HepG2 (cell line): ENCODE results near the gene EFNA4. TPM values are rescaled to one million over a fixed set of nuclear protein-coding genes. Genes with fewer than 3 reads are reported as not detected.

Experiments
- CBFB ChIP-seq: sonication (generic); formaldehyde crosslinking; IDR thresholded peaks from 2 replicates; pipeline ENCODE4 v1.4.0; 2020; ENCODE audit warnings: missing genetic modification reagents
- E2F2 ChIP-seq: sonication (generic); formaldehyde crosslinking; IDR thresholded peaks from 2 replicates; pipeline ENCODE4 v1.4.0; 2020; ENCODE audit warnings: missing genetic modification reagents, borderline replicate concordance
- EHMT2 ChIP-seq: fragments of 200-600 bp; sonication (generic); IDR thresholded peaks from 2 replicates; pipeline ENCODE4 v1.7.0; 2017; ENCODE audit warnings: antibody characterized with exemption, low read depth, low read length, borderline replicate concordance
- ETV5 ChIP-seq: IDR thresholded peaks from 2 replicates; pipeline ENCODE4 v1.6.1; 2018; ENCODE audit warnings: missing biosample characterization, missing genetic modification reagents, inconsistent platforms, borderline replicate concordance
- GATAD2A ChIP-seq: IDR thresholded peaks from 2 replicates; pipeline ENCODE4 v1.6.1; 2016
- IRF2 ChIP-seq: IDR thresholded peaks from 2 replicates; pipeline ENCODE4 v1.6.1; 2018; ENCODE audit warnings: missing genetic modification reagents, missing compliant biosample characterization
- KDM3A ChIP-seq: IDR thresholded peaks from 2 replicates; pipeline ENCODE4 v1.6.1; 2018; ENCODE audit warnings: low read depth, missing compliant biosample characterization
- MLX ChIP-seq: IDR thresholded peaks from 2 replicates; pipeline ENCODE4 v1.6.1; 2016
- MTF1 ChIP-seq: sonication (generic); formaldehyde crosslinking; IDR thresholded peaks from 2 replicates; pipeline ENCODE4 v1.5.0; 2020; ENCODE audit warnings: missing genetic modification reagents
- NFAT5 ChIP-seq: sonication (generic); formaldehyde crosslinking; IDR thresholded peaks from 2 replicates; pipeline ENCODE4 v1.4.0; 2020; ENCODE audit warnings: missing genetic modification reagents
- SALL1 ChIP-seq: sonication (generic); formaldehyde crosslinking; IDR thresholded peaks from 2 replicates; pipeline ENCODE4 v1.8.0; 2022; ENCODE audit warnings: mild to moderate bottlenecking, missing genetic modification reagents
- THAP11 ChIP-seq: IDR thresholded peaks from 2 replicates; pipeline ENCODE4 v1.6.1; 2016; ENCODE audit warnings: missing biosample characterization, missing genetic modification reagents
- ZNF574 ChIP-seq: sonication (generic); formaldehyde crosslinking; IDR thresholded peaks from 2 replicates; pipeline ENCODE4 v1.4.0; 2020; ENCODE audit warnings: missing genetic modification reagents
- ZNF580 ChIP-seq: IDR thresholded peaks from 2 replicates; pipeline ENCODE4 v1.6.1; 2016; ENCODE audit warnings: low read depth, borderline replicate concordance
- ZNF883 ChIP-seq: sonication (generic); formaldehyde crosslinking; IDR thresholded peaks from 2 replicates; pipeline ENCODE4 v1.5.1; 2020; ENCODE audit warnings: mild to moderate bottlenecking, missing genetic modification reagents; ENCODE audit errors: not compliant biosample characterization
- polyA plus RNA-seq, 8 experiments: library from polyadenylated mRNA; depleted of rRNA in 3 of 8; stranded (reverse) in 7 of 8; unstranded in 1 of 8; fragments of >200 nt; fragmentation: Illumina TruSeq in 4 of 8; extraction: Trizol in 4 of 8; gene quantifications; 2 replicates each; pipeline versions ENCODE4 v1.2.1 to v1.2.3, GENCODE V29; 2011 to 2016; ENCODE audit warnings: low read depth in 4 of 8, missing spikeins in 1 of 8, mixed read lengths in 1 of 8; ENCODE audit not compliant: insufficient read depth in 1 of 8
- total RNA-seq, 5 experiments: library from RNA; depleted of rRNA; stranded (reverse); fragments of >200 nt; fragmentation: Illumina TruSeq; extraction: Trizol; gene quantifications; 2 replicates each; pipeline ENCODE4 v1.2.3, GENCODE V29; 2016; ENCODE audit warnings: low read depth in 1 of 5

The EFNA4 gene
- total and polyA plus RNA-seq, 2 of the 13 experiments (the other 11 are each of a cell fraction or from before 2014, with no cell fraction given): 12.0 to 17.2 TPM

GRCh38 chr1:155044812-155045657, 18.5 kb upstream of the EFNA4 start (continued):
- TF ChIP-seq IRF2 (peak; percentile 58; the same call in 1 of the 2 replicates), CBFB (CRISPR knock-in tag) (0 out of 2 replicates have a peak, but pooled peaks have one; percentile 29), KDM3A (0 out of 2 replicates have a peak, but pooled peaks have one; percentile 42), ZNF574 (CRISPR knock-in tag) (0 out of 2 replicates have a peak, but pooled peaks have one; percentile 23), GATAD2A (CRISPR knock-in tag) (peak; percentile 48; the same call in 1 of the 2 replicates), ETV5 (CRISPR knock-in tag) (peak; percentile 37; the same call in 1 of the 2 replicates), MLX (CRISPR knock-in tag) (no peak), EHMT2 (no peak), MTF1 (CRISPR knock-in tag) (no peak), SALL1 (CRISPR knock-in tag) (peak; percentile 19; the same call in 1 of the 2 replicates), ZNF883 (CRISPR knock-in tag) (peak; percentile 49), ZNF580 (CRISPR knock-in tag) (0 out of 2 replicates have a peak, but pooled peaks have one; percentile 38), THAP11 (CRISPR knock-in tag) (peak; percentile 15; the same call in 1 of the 2 replicates), E2F2 (no peak), NFAT5 (CRISPR knock-in tag) (no peak)
